ENCODE data around the gene C11orf21. TPM values are rescaled to one million over a fixed set of nuclear protein-coding genes. Genes with fewer than 3 reads are reported as not detected.

C11orf21 gene
- total RNA-seq, 6 donors from 2014 or later = 2.3 to 20.3 (median 9.5) TPM

DNA sequence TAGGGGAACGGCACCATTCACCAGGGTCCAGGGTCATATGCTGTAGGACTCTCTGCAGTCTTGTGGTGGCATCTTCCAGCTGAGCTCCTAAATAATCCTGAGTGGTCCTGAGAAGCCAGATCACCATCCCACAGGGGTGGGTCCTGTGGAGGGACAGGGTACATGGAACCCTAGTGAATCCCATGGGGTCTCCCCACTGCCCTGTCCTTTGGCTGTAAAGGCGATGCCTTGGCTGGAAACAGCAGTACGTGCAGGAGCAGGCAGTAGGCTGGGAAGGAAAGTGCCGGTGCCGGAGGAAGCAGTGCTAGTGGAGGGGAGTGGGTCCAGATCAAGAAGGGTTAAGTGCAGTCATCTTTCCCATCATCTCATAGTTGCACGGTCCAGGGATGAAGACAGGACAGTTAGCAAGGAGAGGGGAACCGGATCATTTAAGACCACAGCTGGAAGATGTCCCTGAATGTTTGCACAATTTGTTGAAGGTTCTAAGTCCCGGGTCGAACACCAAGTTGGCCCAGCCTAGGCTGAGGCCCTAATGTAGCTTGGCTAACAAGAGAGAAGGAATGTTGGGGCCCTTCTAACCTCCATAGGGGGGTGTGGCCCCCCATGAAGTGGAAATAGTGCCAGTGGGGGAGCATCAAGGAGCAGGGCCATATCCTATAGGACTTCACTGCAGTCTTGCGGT is 18.2 kb upstream of the C11orf21 start:
- no peaks in the 10 kb centered on the region for H3K27me3 ChIP-seq
- TF ChIP-seq POLR2AphosphoS5 (IDR thresholded peaks at IDR 0.05) (no peak), EP300 (IDR thresholded peaks at IDR 0.05) (no peak), POLR2A (IDR thresholded peaks at IDR 0.05) (no peak)
- TF ChIP-seq, protein P1, sequence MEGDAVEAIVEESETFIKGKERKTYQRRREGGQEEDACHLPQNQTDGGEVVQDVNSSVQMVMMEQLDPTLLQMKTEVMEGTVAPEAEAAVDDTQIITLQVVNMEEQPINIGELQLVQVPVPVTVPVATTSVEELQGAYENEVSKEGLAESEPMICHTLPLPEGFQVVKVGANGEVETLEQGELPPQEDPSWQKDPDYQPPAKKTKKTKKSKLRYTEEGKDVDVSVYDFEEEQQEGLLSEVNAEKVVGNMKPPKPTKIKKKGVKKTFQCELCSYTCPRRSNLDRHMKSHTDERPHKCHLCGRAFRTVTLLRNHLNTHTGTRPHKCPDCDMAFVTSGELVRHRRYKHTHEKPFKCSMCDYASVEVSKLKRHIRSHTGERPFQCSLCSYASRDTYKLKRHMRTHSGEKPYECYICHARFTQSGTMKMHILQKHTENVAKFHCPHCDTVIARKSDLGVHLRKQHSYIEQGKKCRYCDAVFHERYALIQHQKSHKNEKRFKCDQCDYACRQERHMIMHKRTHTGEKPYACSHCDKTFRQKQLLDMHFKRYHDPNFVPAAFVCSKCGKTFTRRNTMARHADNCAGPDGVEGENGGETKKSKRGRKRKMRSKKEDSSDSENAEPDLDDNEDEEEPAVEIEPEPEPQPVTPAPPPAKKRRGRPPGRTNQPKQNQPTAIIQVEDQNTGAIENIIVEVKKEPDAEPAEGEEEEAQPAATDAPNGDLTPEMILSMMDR (IDR thresholded peaks at IDR 0.05) = no peak
- H3K4me3 ChIP-seq = no peak overlapping the region
- H3K4me1 ChIP-seq = peaks cover 5 to 10% (median 7%) of the 10 kb centered on the region in 4 donors
- ATAC-seq (ENCODE audit: low FRiP score in 2 of 2) (no peak), DNase-seq (peak in 1 of 2 donors; percentile 10)
- no peak overlapping the region for H3K27ac ChIP-seq
- no peaks in the 10 kb centered on the region for H3K9me3 ChIP-seq
- H3K36me3 ChIP-seq = no peaks in the 10 kb centered on the region
- WGBS, 2 donors = 80 to 83% methylated on average over 8 to 10 of the region's 10 CpGs

DNA sequence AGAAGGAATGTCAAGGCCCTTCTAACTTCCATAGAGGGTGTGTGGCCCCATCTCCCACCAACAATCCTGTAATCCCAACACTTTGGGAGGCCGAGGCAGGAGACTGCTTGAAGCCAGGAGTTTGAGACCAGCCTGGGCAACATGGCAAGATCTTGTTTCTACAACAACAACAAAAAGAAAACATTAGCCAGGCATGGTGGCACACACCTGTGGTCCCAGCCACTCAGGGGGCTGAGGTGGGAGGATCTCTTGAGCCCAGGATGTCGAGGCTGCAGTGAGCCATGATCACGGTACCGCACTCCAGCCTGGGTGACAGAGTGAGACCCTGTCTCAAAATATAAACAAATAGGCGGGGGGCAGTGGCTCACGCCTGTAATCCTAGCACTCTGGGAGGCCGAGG is 17.0 kb upstream of the C11orf21 start:
- Histone ChIP-seq H3K27ac (no peak overlapping the region), H3K4me1 (peaks cover 15 to 21% (median 19%) of the 10 kb centered on the region in 4 donors), H3K36me3 (no peaks in the 10 kb centered on the region), H3K4me3 (no peak overlapping the region), H3K27me3 (no peaks in the 10 kb centered on the region), H3K9me3 (no peaks in the 10 kb centered on the region)
- TF ChIP-seq POLR2AphosphoS5 (IDR thresholded peaks at IDR 0.05) = no peak
- no peak for TF ChIP-seq EP300 (IDR thresholded peaks at IDR 0.05)
- TF ChIP-seq, protein P1 (IDR thresholded peaks at IDR 0.05) = no peak
- no peak for TF ChIP-seq POLR2A (IDR thresholded peaks at IDR 0.05)
- no peak for ATAC-seq (ENCODE audit: low FRiP score in 2 of 2)
- DNase-seq = peak in 1 of 2 donors; percentile 11
- WGBS, 2 donors = 91 to 97% methylated on average over 7 of the region's 7 CpGs

DNA sequence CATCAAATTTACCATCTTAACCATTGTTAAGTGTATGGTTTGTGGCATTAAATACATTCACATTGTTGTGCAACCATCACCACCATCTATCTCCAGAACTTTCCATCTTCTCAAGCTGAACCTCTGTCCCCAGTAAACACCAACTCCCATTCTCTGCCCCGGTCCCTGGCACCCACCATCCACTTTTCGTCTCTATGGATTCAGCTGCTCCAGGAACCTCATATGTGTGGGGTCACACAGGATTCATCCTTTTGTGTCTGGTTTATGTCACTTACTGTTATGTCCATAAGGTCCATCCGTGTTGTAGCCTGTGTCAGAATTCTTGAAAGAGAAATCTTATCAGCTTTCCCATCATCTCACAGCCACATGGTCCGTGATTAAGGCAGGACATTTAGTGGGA is 16.4 kb upstream of the C11orf21 start:
- Histone ChIP-seq H3K27ac (no peak overlapping the region), H3K36me3 (no peaks in the 10 kb centered on the region), H3K4me3 (no peak overlapping the region), H3K4me1 (peaks cover 15 to 21% (median 20%) of the 10 kb centered on the region in 4 donors), H3K9me3 (no peaks in the 10 kb centered on the region), H3K27me3 (no peaks in the 10 kb centered on the region)
- 91 to 93% methylated on average over 4 of the region's 4 CpGs for WGBS, 2 donors
- ATAC-seq (ENCODE audit: low FRiP score in 2 of 2) (no peak), DNase-seq (no peak)
- TF ChIP-seq POLR2A (IDR thresholded peaks at IDR 0.05) = no peak
- no peak for TF ChIP-seq EP300 (IDR thresholded peaks at IDR 0.05)

DNA sequence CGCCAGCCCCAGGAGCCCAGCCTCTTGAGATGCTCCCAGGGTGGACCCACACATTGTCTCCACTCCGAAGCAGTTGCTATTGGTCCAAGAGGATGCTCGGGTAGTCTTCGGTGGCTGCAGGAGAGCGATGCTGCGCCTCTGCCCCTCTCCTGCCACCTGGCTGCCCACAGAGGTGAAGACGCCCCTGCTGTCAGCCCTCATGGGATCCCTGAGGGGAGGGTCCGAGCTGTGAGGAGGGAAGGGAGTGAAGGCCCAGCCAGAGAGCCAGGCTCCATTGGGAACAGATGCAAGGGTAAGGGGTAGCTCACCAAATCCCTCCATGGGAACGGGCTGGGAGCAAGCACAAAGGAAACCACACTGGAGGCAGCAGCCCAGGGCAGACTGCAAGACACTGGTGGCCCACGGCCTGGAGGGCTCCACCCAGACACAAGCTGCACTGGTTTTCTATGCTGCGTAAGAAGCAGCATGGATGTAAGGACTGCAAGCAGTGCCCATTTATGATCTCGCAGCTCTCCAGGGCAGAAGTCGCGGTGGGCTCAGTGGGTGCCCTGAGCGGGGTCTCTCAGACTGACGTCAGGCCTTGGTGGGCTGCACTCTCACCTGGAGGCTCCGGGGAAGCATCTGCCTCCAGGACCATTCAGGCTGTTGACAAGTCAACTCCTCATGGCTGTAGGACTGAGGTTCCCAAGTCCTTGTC is 15.8 kb upstream of the C11orf21 start:
- WGBS, 2 donors = 92 to 97% methylated on average over 5 to 17 of the region's 17 CpGs
- Histone ChIP-seq H3K9me3 (no peaks in the 10 kb centered on the region), H3K27ac (no peak overlapping the region), H3K27me3 (no peaks in the 10 kb centered on the region), H3K4me1 (peaks cover 15 to 24% (median 20%) of the 10 kb centered on the region in 4 donors), H3K36me3 (no peaks in the 10 kb centered on the region), H3K4me3 (no peak overlapping the region)
- ATAC-seq (ENCODE audit: low FRiP score in 2 of 2) = no peak
- no peak for TF ChIP-seq POLR2A (IDR thresholded peaks at IDR 0.05)
- no peak for TF ChIP-seq EP300 (IDR thresholded peaks at IDR 0.05)
- no peak for TF ChIP-seq POLR2AphosphoS5 (IDR thresholded peaks at IDR 0.05)
- TF ChIP-seq, protein P1 (IDR thresholded peaks at IDR 0.05) = no peak
- peak; percentile 12 to 35 for DNase-seq

DNA sequence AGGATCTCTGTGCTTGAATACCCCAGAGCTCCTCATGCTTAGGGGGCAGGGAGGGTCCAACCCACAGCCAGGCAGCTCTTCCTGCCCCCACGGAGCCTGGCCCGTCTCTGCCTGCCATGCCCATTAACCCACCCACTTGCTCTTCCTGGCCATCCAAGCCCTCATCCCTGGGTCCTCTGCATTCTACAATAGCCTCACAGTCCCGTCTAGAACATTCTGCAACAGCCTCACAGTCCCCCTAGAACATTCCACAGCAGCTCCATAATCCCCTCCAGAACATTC is 15.2 kb upstream of the C11orf21 start:
- H3K9me3 ChIP-seq = no peaks in the 10 kb centered on the region
- no peak for ATAC-seq (ENCODE audit: low FRiP score in 2 of 2)
- 85 to 98% methylated on average over 3 of the region's 3 CpGs for WGBS, 2 donors
- H3K4me1 ChIP-seq = peaks cover 15 to 30% (median 21%) of the 10 kb centered on the region in 4 donors
- no peak overlapping the region for H3K27ac ChIP-seq
- H3K4me3 ChIP-seq = no peak overlapping the region
- TF ChIP-seq EP300 (IDR thresholded peaks at IDR 0.05) (no peak), POLR2A (IDR thresholded peaks at IDR 0.05) (no peak), POLR2AphosphoS5 (IDR thresholded peaks at IDR 0.05) (no peak)
- TF ChIP-seq, protein P1 (IDR thresholded peaks at IDR 0.05) = no peak
- no peaks in the 10 kb centered on the region for H3K36me3 ChIP-seq
- no peak for DNase-seq
- no peaks in the 10 kb centered on the region for H3K27me3 ChIP-seq

Data from upper lobe of left lung (tissue), 6 donors.